Smooth muscle cell of the pulmonary artery (primary cell): ENCODE data around the gene PRR27. TPM values are rescaled to one million over a fixed set of nuclear protein-coding genes. Genes with fewer than 3 reads are reported as not detected.

Source experiments
- total RNA-seq: library from RNA; depleted of rRNA; stranded (reverse); fragments of >200 nt; gene quantifications from 2 replicates; pipeline ENCODE4 v1.2.3, GENCODE V29; 2014

Gene PRR27
- total RNA-seq = not detected in 2 replicates

GRCh38 chr4:70153937-70154336 is at the start of gene PRR27:
PRR27 (plus strand) TSS chr4:70154237; CDS start chr4:70154376, 139 bp downstream.

DNA sequence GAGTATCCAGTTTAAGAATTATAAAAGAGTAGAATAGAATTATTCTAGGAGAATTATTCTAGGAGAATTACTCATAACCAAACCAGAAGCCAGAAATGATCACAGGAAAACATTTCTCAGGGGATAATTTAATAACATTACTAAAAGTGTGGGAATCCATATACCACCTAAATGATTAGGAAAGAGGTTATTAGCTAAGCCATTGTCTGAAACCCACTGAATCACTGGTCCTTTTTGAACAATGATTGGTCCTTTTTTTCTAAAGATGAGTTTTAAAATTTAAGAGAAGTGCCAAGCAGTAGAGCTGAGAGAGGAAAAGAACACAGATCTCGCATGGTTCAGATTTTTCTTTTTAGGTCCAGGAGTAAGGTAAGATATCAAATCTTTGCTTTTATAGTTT is 41.4 kb downstream of the PRR27 start, which contains the start of gene ODAM:
Gene ODAM, plus strand, starts transcription at position 301 of the 400 bp plus-strand sequence. CDS start 819 bp downstream, outside the sequence.

Other genes starting within 250 kb of the PRR27 start
- not detected in 2 replicates for gene CSN1S1, start 223.2 kb upstream of the PRR27 start, total RNA-seq
- not detected in 2 replicates for gene CSN2, start 188.5 kb upstream of the PRR27 start, total RNA-seq
- gene STATH, start 158.3 kb upstream of the PRR27 start, total RNA-seq = not detected in 2 replicates
- gene HTN3, start 125.8 kb upstream of the PRR27 start, total RNA-seq = not detected in 2 replicates
- gene HTN1, start 103.8 kb upstream of the PRR27 start, total RNA-seq = not detected in 2 replicates
- gene ODAM, start 41.5 kb downstream of the PRR27 start, total RNA-seq = not detected in 2 replicates
- not detected in 2 replicates for gene FDCSP, start 71.9 kb downstream of the PRR27 start, total RNA-seq
- gene CSN3, start 88.4 kb downstream of the PRR27 start, total RNA-seq = not detected in 2 replicates
- not detected in 2 replicates for gene CABS1, start 180.7 kb downstream of the PRR27 start, total RNA-seq
- gene SMR3A, start 206.5 kb downstream of the PRR27 start, total RNA-seq = not detected in 2 replicates
- not detected in 2 replicates for gene SMR3B, start 228.9 kb downstream of the PRR27 start, total RNA-seq
- not detected in 2 replicates for gene OPRPN, start 243.7 kb downstream of the PRR27 start, total RNA-seq